ENCODE results near the gene IZUMO1.
"Not testable (repeated sequence)": the region's sequence is repeated elsewhere in the genome, so short reads cannot be mapped to it uniquely, and the experiment has no call there.

IZUMO1 gene

DNA sequence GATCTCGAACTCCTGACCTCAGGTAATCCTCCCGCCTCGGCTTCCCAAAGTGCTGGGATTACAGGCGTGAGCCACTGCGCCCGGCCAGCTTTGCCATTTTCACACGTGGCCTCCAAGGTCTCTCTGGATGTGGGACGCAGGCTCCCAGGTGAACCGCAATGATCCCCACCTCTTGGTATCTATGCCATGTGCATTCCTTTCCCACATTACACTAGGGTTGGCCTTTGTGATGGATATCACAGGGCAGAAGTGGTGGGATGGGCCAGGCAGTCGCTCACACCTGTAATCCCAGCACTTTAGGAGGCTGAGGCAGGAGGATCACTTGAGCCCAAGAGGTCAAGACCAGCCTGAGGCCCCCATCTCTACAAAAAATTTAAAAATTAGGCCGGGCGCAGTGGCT, 31.0 kb upstream of the IZUMO1 start:
- Histone ChIP-seq H3K79me2 (ENCODE audit: control insufficient read depth, insufficient read depth, low read length, unreplicated experiment) (no peaks in the 10 kb centered on the region), H3K36me3 (ENCODE audit: insufficient read depth, low read length) (no peaks in the 10 kb centered on the region), H3K4me1 (ENCODE audit: control insufficient read depth, insufficient read depth, low read length, unreplicated experiment) (peaks cover 4% of the 10 kb centered on the region), H3K4me3 (ENCODE audit: low read depth, low read length) (no peak overlapping the region), H3K27me3 (ENCODE audit: insufficient read depth, low read length) (no peaks in the 10 kb centered on the region), H3K27ac (ENCODE audit: low read depth, low read length) (no peak overlapping the region), H2AFZ (ENCODE audit: low read length, unreplicated experiment) (no peak overlapping the region)

DNA sequence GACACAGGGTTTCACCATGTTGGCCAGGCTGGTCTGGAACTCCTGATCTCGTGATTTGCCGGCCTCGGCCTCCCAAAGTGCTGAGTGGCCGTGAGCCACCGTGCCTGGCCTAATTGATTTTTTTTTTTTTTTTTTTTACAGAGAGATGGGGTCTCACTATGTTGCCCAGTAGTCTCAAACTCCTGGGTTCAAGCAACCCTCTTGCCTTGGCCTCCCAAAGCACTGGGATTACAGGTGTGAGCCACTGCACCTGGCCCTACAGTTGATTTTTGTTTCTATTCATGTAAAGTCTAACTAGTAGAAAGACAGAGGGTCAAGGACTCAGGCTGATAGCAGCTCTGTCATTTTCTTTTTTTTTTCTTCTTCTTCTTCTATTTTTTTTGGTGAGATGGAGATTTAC, 30.4 kb upstream of the IZUMO1 start:
- no peaks in the 10 kb centered on the region for H3K27me3 ChIP-seq (ENCODE audit: insufficient read depth, low read length)
- H2AFZ ChIP-seq (ENCODE audit: low read length, unreplicated experiment): no peak overlapping the region
- H3K36me3 ChIP-seq (ENCODE audit: insufficient read depth, low read length): no peaks in the 10 kb centered on the region
- H3K27ac ChIP-seq (ENCODE audit: low read depth, low read length): no peak overlapping the region
- H3K4me1 ChIP-seq (ENCODE audit: control insufficient read depth, insufficient read depth, low read length, unreplicated experiment): peaks cover 4% of the 10 kb centered on the region
- H3K4me3 ChIP-seq (ENCODE audit: low read depth, low read length): no peak overlapping the region
- H3K79me2 ChIP-seq (ENCODE audit: control insufficient read depth, insufficient read depth, low read length, unreplicated experiment): no peaks in the 10 kb centered on the region

DNA sequence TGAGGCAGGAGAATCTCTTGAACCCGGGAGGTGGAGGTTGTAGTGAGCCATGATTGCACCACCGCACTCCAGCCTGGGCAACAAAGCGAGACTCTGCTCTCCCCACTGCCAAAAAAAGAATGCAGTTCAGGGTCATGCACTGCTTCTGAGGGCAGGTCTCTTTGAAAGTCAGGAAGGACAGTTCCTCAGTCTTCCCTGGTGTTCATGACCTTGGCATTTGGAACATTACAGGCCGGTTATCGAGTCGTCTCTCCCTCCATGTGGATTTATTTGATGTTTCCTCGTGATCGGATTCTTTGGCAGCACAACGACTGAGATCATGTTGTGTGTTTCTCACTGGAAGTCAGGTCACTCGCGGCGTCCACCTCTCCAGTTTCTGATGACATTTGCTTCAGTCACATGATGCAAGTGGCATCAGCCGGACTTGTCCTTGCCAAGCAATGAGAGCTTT, 25.8 kb upstream of the IZUMO1 start:
- Histone ChIP-seq H3K4me1 (ENCODE audit: control insufficient read depth, insufficient read depth, low read length, unreplicated experiment) (no peaks in the 10 kb centered on the region), H3K4me3 (ENCODE audit: low read depth, low read length) (no peak overlapping the region), H3K27me3 (ENCODE audit: insufficient read depth, low read length) (no peaks in the 10 kb centered on the region), H3K36me3 (ENCODE audit: insufficient read depth, low read length) (no peaks in the 10 kb centered on the region), H2AFZ (ENCODE audit: low read length, unreplicated experiment) (no peak overlapping the region), H3K79me2 (ENCODE audit: control insufficient read depth, insufficient read depth, low read length, unreplicated experiment) (no peaks in the 10 kb centered on the region), H3K27ac (ENCODE audit: low read depth, low read length) (no peak overlapping the region)

DNA sequence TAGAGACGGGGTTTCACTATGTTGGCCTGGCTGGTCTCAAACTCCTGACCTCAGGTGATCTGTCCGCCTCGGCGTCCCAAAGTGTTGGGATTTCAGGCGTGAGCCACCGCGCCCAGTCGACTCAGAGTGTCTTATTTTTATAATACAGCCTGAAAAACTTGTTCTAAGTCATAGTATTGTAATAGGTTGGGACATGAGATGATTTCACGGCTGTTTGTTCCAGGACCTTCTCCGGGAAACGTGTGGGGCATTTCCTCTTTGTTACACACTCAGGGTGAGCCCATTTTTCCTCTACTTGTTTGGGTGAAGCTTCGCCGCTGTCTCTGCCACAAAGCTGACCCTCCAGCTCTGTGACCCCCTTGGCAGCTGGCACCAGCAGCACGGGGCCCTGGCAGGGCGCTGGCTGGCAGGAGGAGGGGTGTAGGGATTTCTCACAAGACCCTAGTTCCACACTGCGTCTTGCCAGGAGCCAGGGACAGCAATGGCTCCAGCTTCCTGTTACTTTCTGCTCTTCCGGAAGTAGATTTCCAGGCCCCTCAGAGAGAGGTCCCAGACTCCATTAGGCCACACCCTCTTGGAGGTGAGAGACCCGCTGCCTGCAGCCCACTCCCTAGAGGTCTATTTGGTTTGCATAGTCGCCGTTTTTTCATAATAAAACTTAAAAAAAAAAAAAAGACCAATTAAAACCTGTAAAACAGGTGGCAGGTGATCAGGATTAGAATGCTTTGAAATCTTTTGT, 24.2 kb upstream of the IZUMO1 start:
- H3K4me3 ChIP-seq (ENCODE audit: low read depth, low read length): no peak overlapping the region
- H3K27ac ChIP-seq (ENCODE audit: low read depth, low read length): no peak overlapping the region
- no peaks in the 10 kb centered on the region for H3K4me1 ChIP-seq (ENCODE audit: control insufficient read depth, insufficient read depth, low read length, unreplicated experiment)
- no peaks in the 10 kb centered on the region for H3K36me3 ChIP-seq (ENCODE audit: insufficient read depth, low read length)
- H3K79me2 ChIP-seq (ENCODE audit: control insufficient read depth, insufficient read depth, low read length, unreplicated experiment): no peaks in the 10 kb centered on the region
- no peak overlapping the region for H2AFZ ChIP-seq (ENCODE audit: low read length, unreplicated experiment)
- H3K27me3 ChIP-seq (ENCODE audit: insufficient read depth, low read length): no peaks in the 10 kb centered on the region

DNA sequence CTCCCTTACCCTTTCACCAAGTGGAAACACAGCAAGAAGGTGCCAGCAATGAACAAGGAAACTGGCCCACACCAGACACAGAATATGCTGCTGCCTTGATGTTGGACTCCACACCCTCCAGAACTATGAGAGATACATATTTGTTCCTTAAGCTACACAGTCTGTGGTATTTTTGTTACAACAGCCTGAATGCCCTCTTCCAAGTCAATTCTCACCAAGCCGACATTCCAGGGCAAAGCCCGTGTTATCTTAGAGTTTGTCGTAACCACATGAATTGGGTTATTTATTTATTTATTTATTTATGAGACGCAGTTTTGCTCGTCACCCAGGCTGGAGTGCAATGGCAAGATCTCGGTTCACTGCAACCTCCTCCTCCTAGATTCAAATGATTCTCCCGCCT, 23.6 kb upstream of the IZUMO1 start:
- Histone ChIP-seq H3K4me3 (ENCODE audit: low read depth, low read length) (no peak overlapping the region), H3K4me1 (ENCODE audit: control insufficient read depth, insufficient read depth, low read length, unreplicated experiment) (no peaks in the 10 kb centered on the region), H2AFZ (ENCODE audit: low read length, unreplicated experiment) (no peak overlapping the region), H3K27ac (ENCODE audit: low read depth, low read length) (no peak overlapping the region), H3K79me2 (ENCODE audit: control insufficient read depth, insufficient read depth, low read length, unreplicated experiment) (no peaks in the 10 kb centered on the region), H3K27me3 (ENCODE audit: insufficient read depth, low read length) (no peaks in the 10 kb centered on the region), H3K36me3 (ENCODE audit: insufficient read depth, low read length) (no peaks in the 10 kb centered on the region)

DNA sequence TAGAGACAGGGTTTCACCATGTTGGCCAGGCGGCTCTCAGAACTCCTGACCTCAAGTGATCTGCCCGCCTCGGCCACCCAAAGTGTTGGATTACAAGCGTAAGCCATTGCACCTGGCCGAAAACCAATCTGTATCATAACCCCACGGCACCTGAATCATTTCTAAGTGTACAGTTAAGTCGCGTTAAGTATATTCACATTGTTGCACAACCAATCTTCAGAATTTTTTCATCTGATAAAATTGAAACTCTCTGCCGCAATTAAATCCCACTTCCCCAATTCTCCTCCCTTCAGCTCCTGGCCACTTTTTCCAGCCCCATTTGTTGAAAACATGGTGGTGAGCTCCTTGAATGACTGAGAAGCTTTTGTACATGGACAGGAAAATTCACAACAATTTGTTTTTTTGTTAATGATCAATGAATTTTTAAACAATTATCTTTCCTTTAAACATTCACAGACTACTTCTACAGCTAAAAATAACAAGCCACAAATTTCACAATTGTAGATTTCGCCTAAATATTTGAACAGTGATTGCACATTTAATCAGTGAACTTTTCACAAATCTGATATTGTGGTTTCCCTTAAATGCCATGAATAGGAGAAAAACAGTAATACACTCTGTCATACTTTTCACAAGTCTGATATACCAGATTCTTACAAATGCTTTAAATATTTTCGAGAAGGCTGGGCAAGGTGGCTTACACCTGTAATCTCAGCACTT, 22.4 kb upstream of the IZUMO1 start:
- Histone ChIP-seq H3K27ac (ENCODE audit: low read depth, low read length) (no peak overlapping the region), H3K4me3 (ENCODE audit: low read depth, low read length) (no peak overlapping the region), H2AFZ (ENCODE audit: low read length, unreplicated experiment) (no peak overlapping the region), H3K4me1 (ENCODE audit: control insufficient read depth, insufficient read depth, low read length, unreplicated experiment) (no peaks in the 10 kb centered on the region), H3K27me3 (ENCODE audit: insufficient read depth, low read length) (no peaks in the 10 kb centered on the region), H3K36me3 (ENCODE audit: insufficient read depth, low read length) (no peaks in the 10 kb centered on the region), H3K79me2 (ENCODE audit: control insufficient read depth, insufficient read depth, low read length, unreplicated experiment) (no peaks in the 10 kb centered on the region)

DNA sequence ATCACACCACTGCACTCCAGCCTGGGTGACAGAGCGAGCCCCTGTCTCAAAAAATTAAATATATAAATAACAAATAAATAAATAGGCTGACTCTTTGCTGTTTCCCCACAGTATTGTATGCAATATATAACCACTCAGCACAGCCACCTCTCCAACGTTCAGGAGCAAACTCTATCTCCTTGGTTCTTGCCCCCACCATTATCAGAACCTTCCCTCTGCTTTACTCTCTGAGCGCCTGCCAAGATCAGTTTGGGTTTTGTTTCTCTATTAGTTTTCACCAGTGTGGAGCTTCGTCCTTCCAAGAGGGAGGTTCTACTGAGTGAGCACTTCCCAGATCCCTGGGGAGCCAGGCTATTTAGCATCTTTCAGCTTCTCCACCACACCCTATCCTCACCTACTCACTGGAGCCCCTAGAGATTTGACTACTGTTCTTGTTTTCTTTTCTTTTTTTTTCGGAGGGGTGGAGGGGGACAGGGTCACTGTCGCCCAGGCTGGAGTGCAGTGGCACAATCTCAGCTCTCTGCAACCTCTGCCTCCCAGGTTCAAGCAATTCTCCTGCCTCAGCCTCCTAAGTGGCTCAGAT, 21.6 kb upstream of the IZUMO1 start:
- not testable (repeated sequence) for H3K4me1 ChIP-seq (ENCODE audit: control insufficient read depth, insufficient read depth, low read length, unreplicated experiment)

DNA sequence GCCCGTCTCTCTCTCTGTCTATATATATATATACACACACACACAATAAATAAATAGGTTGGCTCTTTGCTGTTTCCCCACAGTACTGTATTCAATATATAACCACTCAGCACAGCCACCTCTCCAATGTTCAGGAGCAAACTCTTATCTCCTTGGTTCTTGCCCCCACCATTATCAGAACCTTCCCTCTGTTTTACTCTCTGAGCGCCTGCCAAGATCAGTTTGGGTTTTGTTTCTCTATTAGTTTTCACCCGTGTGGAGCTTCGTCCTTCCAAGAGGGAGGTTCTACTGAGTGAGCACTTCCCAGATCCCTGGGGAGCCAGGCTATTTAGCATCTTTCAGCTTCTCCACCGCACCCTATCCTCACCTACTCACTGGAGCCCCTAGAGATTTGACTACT, 19.1 kb upstream of the IZUMO1 start:
- not testable (repeated sequence) for H3K27ac ChIP-seq (ENCODE audit: low read depth, low read length); H2AFZ ChIP-seq (ENCODE audit: low read length, unreplicated experiment); H3K27me3 ChIP-seq (ENCODE audit: insufficient read depth, low read length); H3K79me2 ChIP-seq (ENCODE audit: control insufficient read depth, insufficient read depth, low read length, unreplicated experiment); H3K4me3 ChIP-seq (ENCODE audit: low read depth, low read length); H3K36me3 ChIP-seq (ENCODE audit: insufficient read depth, low read length); H3K4me1 ChIP-seq (ENCODE audit: control insufficient read depth, insufficient read depth, low read length, unreplicated experiment)

More for the DNA sequence above, 21.6 kb upstream of the IZUMO1 start:
- H2AFZ ChIP-seq (ENCODE audit: low read length, unreplicated experiment); H3K27ac ChIP-seq (ENCODE audit: low read depth, low read length); H3K79me2 ChIP-seq (ENCODE audit: control insufficient read depth, insufficient read depth, low read length, unreplicated experiment); H3K27me3 ChIP-seq (ENCODE audit: insufficient read depth, low read length); H3K36me3 ChIP-seq (ENCODE audit: insufficient read depth, low read length); H3K4me3 ChIP-seq (ENCODE audit: low read depth, low read length): not testable (repeated sequence)

DNA sequence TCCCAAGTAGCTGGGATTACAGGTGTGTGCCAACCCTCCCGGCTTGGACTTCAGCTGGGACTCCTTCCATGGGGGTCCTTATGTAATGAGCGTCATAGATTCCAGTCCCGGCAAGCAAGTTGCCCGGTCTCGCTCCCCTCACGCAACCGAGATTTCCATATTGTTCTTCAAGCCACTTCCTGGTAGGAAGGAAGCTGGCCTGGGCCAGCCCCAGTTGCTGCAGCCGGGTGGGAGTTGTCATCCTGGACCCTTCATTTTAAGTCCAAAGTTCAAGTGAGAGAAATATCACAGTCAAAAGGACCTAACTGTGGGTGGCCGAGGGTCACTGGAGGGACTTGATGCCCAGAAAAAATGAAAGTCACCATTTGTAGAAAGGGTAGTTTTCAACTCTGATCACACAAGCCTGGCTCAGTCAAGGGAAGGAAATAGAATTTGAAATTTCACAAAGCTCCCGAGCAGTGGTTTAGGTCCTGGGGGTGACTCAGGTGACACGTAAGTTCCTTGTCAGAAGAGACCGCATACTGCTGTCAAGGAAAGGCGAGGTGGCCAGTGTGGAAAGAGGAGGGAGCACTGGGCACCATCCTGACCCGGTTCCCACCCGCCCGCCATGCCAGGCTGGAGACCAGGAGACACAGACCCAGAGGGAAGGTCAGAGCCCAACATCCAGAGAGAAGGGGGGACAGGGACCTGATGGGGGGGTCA, 13.9 kb upstream of the IZUMO1 start:
- no peak overlapping the region for H2AFZ ChIP-seq (ENCODE audit: low read length, unreplicated experiment)
- H3K4me1 ChIP-seq (ENCODE audit: control insufficient read depth, insufficient read depth, low read length, unreplicated experiment): no peaks in the 10 kb centered on the region
- H3K4me3 ChIP-seq (ENCODE audit: low read depth, low read length): no peak overlapping the region
- H3K27ac ChIP-seq (ENCODE audit: low read depth, low read length): no peak overlapping the region
- peaks cover 8% of the 10 kb centered on the region; the same call in 1 of the 2 replicates for H3K27me3 ChIP-seq (ENCODE audit: insufficient read depth, low read length)
- H3K79me2 ChIP-seq (ENCODE audit: control insufficient read depth, insufficient read depth, low read length, unreplicated experiment): no peaks in the 10 kb centered on the region
- H3K36me3 ChIP-seq (ENCODE audit: insufficient read depth, low read length): no peaks in the 10 kb centered on the region

DNA sequence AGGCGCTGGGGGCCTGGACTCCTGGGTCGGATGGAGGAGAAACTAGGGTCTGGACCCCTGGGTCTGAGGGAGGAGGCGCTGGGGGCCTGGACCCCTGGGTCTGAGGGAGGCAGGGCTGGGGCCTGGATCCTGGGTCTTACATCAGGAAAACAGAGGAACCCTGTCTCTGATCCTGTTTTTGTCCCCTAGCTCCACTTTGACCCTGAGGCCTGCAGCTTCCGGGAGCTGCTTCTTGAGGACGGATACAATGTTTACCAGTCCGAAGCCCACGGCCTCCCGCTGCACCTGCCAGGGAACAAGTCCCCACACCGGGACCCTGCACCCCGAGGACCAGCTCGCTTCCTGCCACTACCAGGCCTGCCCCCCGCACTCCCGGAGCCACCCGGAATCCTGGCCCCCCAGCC, 11.0 kb upstream of the IZUMO1 start:
- Histone ChIP-seq H3K79me2 (ENCODE audit: control insufficient read depth, insufficient read depth, low read length, unreplicated experiment) (no peaks in the 10 kb centered on the region), H3K27ac (ENCODE audit: low read depth, low read length) (no peak overlapping the region), H3K4me3 (ENCODE audit: low read depth, low read length) (no peak overlapping the region), H3K4me1 (ENCODE audit: control insufficient read depth, insufficient read depth, low read length, unreplicated experiment) (peaks cover 3% of the 10 kb centered on the region), H2AFZ (ENCODE audit: low read length, unreplicated experiment) (no peak overlapping the region), H3K36me3 (ENCODE audit: insufficient read depth, low read length) (no peaks in the 10 kb centered on the region), H3K27me3 (ENCODE audit: insufficient read depth, low read length) (peaks cover 12% of the 10 kb centered on the region)
